K562 (cell line): ENCODE measurements around the gene ANXA4. TPM values are rescaled to one million over a fixed set of nuclear protein-coding genes. Genes with fewer than 3 reads are reported as not detected.

Experiments used
- ATAC-seq: fragments of 200-7000 bp; cut with Tn5 transposase; 3 replicates; pipeline ENCODE4 v1.9.1; 2020; ENCODE audit warnings: moderate library complexity
- BruUV-seq: library from RNA; stranded (reverse); fragments of 400-500 nt; replicated peaks from 2 replicates; lab custom pipeline; 2021; lab: Mats Ljungman, UMichigan
- CTCF ChIA-PET: fragments of 300-600 bp; formaldehyde crosslinking; extraction: SDS; loops from one replicate; lab custom pipeline; 2021; ENCODE audit warnings: low intra/inter-chr PET ratio; lab: Yijun Ruan, JAX
- POLR2A ChIA-PET: fragments of 300-600, 350-650 bp; sonication (Branson Sonifier 250); formaldehyde crosslinking; extraction: SDS; loops from one replicate; lab custom pipeline; 2021; ENCODE audit warnings: antibody characterized with exemption, inconsistent platforms; lab: Yijun Ruan, JAX
- DNase-seq, 4 experiments: peaks; one replicate each; pipeline versions ENCODE4 v3.0.0 to v3.0.0-alpha.2; 2011 to 2018; ENCODE audit warnings: low spot score in 3 of 4, mixed read lengths in 3 of 4; ENCODE audit errors: extremely low read depth in 1 of 4
- FAIRE-seq: peaks from 2 replicates; lab custom pipeline; 2011; peaks lifted over from hg19 to GRCh38; lab: Jason Lieb, UNC
- H2AFZ ChIP-seq: 2 replicates; pipeline ENCODE4 v1.6.0; 2011; ENCODE audit warnings: low read depth, low read length, control low read depth, inconsistent platforms
- H3K27ac ChIP-seq: fragments of 200-600 bp; 3 replicates; pipeline ENCODE4 v1.8.0; 2011; ENCODE audit warnings: low read depth, mild to moderate bottlenecking, control low read depth, inconsistent platforms, low read length, moderate library complexity, mixed read lengths; ENCODE audit errors: extremely low read depth
- H3K27me3 ChIP-seq, 2 experiments: fragments of 300-600 bp in 1 of 2; 2 replicates in 1 of 2; 3 replicates in 1 of 2; pipeline versions ENCODE4 v1.6.0 to v1.8.0; 2011; ENCODE audit warnings: inconsistent platforms in 2 of 2, low read length in 2 of 2, mild to moderate bottlenecking in 1 of 2, mixed read lengths in 1 of 2, moderate library complexity in 1 of 2; ENCODE audit not compliant: control insufficient read depth in 2 of 2, insufficient read depth in 2 of 2
- H3K36me3 ChIP-seq: fragments of 300-600 bp; 3 replicates; pipeline ENCODE4 v1.8.0; 2011; ENCODE audit warnings: mild to moderate bottlenecking, low read length, inconsistent platforms; ENCODE audit not compliant: control insufficient read depth, insufficient read depth
- H3K4me1 ChIP-seq, 2 experiments: fragments of 200-600 bp in 1 of 2; replicated peaks in 1 of 2; 2 replicates in 1 of 2; 3 replicates in 1 of 2; pipeline versions ENCODE4 v1.5.1 to v1.8.0; 2011; ENCODE audit warnings: inconsistent platforms in 2 of 2, low read length in 2 of 2, mild to moderate bottlenecking in 1 of 2, mixed read lengths in 1 of 2, moderate library complexity in 1 of 2; ENCODE audit not compliant: control insufficient read depth in 2 of 2, insufficient read depth in 2 of 2
- H3K4me2 ChIP-seq: 2 replicates; pipeline ENCODE4 v1.6.1; 2011; ENCODE audit warnings: low read length, control low read depth, inconsistent platforms, mixed read lengths; ENCODE audit not compliant: insufficient read depth
- H3K4me3 ChIP-seq: fragments of 200-600 bp; sonication (generic), shearing (Covaris generic); 2 replicates; pipeline ENCODE4 v1.5.1; 2016; ENCODE audit warnings: control low read depth, inconsistent platforms
- H3K79me2 ChIP-seq: fragments of 200-600 bp; 3 replicates; pipeline ENCODE4 v1.8.0; 2011; ENCODE audit warnings: low read length, inconsistent platforms; ENCODE audit not compliant: control insufficient read depth, insufficient read depth
- H3K9ac ChIP-seq, 2 experiments: 2 replicates each; pipeline versions ENCODE4 v1.6.0 to v1.6.1; 2011; ENCODE audit warnings: low read depth in 2 of 2, low read length in 2 of 2, control low read depth in 1 of 2, inconsistent platforms in 1 of 2, mild to moderate bottlenecking in 1 of 2, mixed read lengths in 1 of 2; ENCODE audit not compliant: insufficient read depth in 1 of 2
- H3K9me1 ChIP-seq: one replicate; pipeline ENCODE4 v1.6.0; 2011; ENCODE audit warnings: inconsistent platforms, mild to moderate bottlenecking, low read length, moderate library complexity; ENCODE audit not compliant: control insufficient read depth, insufficient read depth
- H3K9me3 ChIP-seq: replicated peaks from 2 replicates; pipeline ENCODE4 v1.5.1; 2011; ENCODE audit warnings: low read depth, low read length, inconsistent platforms; ENCODE audit not compliant: control insufficient read depth, insufficient read depth
- H4K20me1 ChIP-seq: replicated peaks from 2 replicates; pipeline ENCODE4 v1.6.1; 2011; ENCODE audit warnings: low read length, inconsistent platforms, mixed read lengths; ENCODE audit not compliant: control insufficient read depth, insufficient read depth
- AFF1 ChIP-seq, 2 experiments: fragments of 450-650 bp; IDR thresholded peaks; 2 replicates each; pipeline ENCODE4 v1.6.1; 2018; ENCODE audit warnings: mild to moderate bottlenecking in 2 of 2, low read depth in 1 of 2; ENCODE audit not compliant: partially characterized antibody in 2 of 2
- CC2D1A ChIP-seq: fragments of 450-650 bp; IDR thresholded peaks from 2 replicates; pipeline ENCODE4 v1.6.1; 2017; ENCODE audit warnings: mild to moderate bottlenecking
- FOXM1 ChIP-seq, 2 experiments: fragments of 450-650 bp in 1 of 2; sonication (generic) in 1 of 2; formaldehyde crosslinking in 1 of 2; IDR thresholded peaks; 2 replicates each; pipeline versions ENCODE4 v1.6.1 to v1.9.0; 2017 to 2022; ENCODE audit warnings: low read depth in 2 of 2, mild to moderate bottlenecking in 2 of 2, missing genetic modification reagents in 1 of 2, moderate library complexity in 1 of 2
- GATA2 ChIP-seq: sonication (generic); formaldehyde crosslinking; IDR thresholded peaks from 2 replicates; pipeline ENCODE4 v1.4.0; 2020; ENCODE audit warnings: mild to moderate bottlenecking, missing genetic modification reagents
- KDM5B ChIP-seq: fragments of 200-600 bp; sonication (generic); IDR thresholded peaks from 2 replicates; pipeline ENCODE4 v1.6.1; 2012; ENCODE audit warnings: low read depth, mild to moderate bottlenecking, moderate library complexity, low read length, control low read depth, inconsistent platforms; ENCODE audit not compliant: insufficient replicate concordance
- LEF1 ChIP-seq: fragments of 450-650 bp; IDR thresholded peaks from 2 replicates; pipeline ENCODE4 v1.6.1; 2016; ENCODE audit warnings: mild to moderate bottlenecking
- MYC ChIP-seq, 2 experiments: fragments of 250-450 bp in 1 of 2; sonication (Bioruptor Pico) in 1 of 2; IDR thresholded peaks; 2 replicates each; pipeline versions ENCODE4 v1.5.1 to v1.6.1; 2012 to 2021; ENCODE audit warnings: low read depth in 2 of 2, borderline replicate concordance in 1 of 2, improper control_type of control experiment in 1 of 2, low read length in 1 of 2, mild to moderate bottlenecking in 1 of 2, moderate library complexity in 1 of 2
- NBN ChIP-seq: fragments of 450-650 bp; IDR thresholded peaks from 2 replicates; pipeline ENCODE4 v1.6.1; 2016; ENCODE audit warnings: low read depth, mild to moderate bottlenecking
- POLR2H ChIP-seq: IDR thresholded peaks from 2 replicates; pipeline ENCODE4 v1.6.1; 2016; ENCODE audit warnings: missing genetic modification characterization, low read depth, mild to moderate bottlenecking, control low read depth, missing compliant biosample characterization, moderate library complexity
- RAD21 ChIP-seq, 2 experiments: fragments of 250-450 bp in 1 of 2; fragments of 450-650 bp in 1 of 2; sonication (Bioruptor Pico) in 1 of 2; formaldehyde crosslinking in 1 of 2; IDR thresholded peaks in 1 of 2; conservative IDR thresholded peaks in 1 of 2; 2 replicates each; pipeline versions ENCODE4 v1.4.0 to v1.8.0; 2020 to 2022; ENCODE audit warnings: mild to moderate bottlenecking in 2 of 2, moderate library complexity in 1 of 2
- RHOXF2B ChIP-seq: fragments of 250-450 bp; sonication (Bioruptor Pico); conservative IDR thresholded peaks from 2 replicates; pipeline ENCODE4 v1.5.1; 2021
- SMARCA4 ChIP-seq: fragments of 450-650 bp; IDR thresholded peaks from 2 replicates; pipeline ENCODE4 v1.6.1; 2016
- YY1 ChIP-seq, 3 experiments: IDR thresholded peaks; 2 replicates each; pipeline ENCODE4 v1.6.1; 2011; ENCODE audit warnings: low read length in 2 of 3, mild to moderate bottlenecking in 2 of 3, moderate library complexity in 2 of 3, borderline replicate concordance in 1 of 3, control low read depth in 1 of 3, low read depth in 1 of 3; ENCODE audit not compliant: insufficient read depth in 3 of 3, insufficient replicate concordance in 2 of 3, control insufficient read depth in 1 of 3, insufficient read length in 1 of 3; ENCODE audit errors: extremely low read depth in 1 of 3
- ZC3H4 ChIP-seq: sonication (generic); formaldehyde crosslinking; IDR thresholded peaks from 2 replicates; pipeline ENCODE4 v1.9.0; 2021; ENCODE audit warnings: missing genetic modification reagents, borderline replicate concordance
- ZFPM2 ChIP-seq: fragments of 250-450 bp; sonication (Bioruptor Pico); IDR thresholded peaks from 2 replicates; pipeline ENCODE4 v1.5.1; 2022; ENCODE audit warnings: mild to moderate bottlenecking
- WGBS: fragments of 100-300 bp; shearing (Covaris generic); methylation state at CpG from one replicate; pipeline ENCODE4 v1.1.6; 2016; ENCODE audit warnings: low coverage, mixed read lengths; ENCODE audit not compliant: insufficient coverage; ENCODE audit errors: missing lambda C conversion rate; 5-methylcytosine and 5-hydroxymethylcytosine counted together
- in situ Hi-C: fragments of 300-500 bp; cut with MboI; formaldehyde crosslinking; loops from 4 replicates; pipeline ENCODE4 v1.15.0; 2018; ENCODE audit warnings: inconsistent platforms, mixed read lengths
- intact Hi-C: fragments of 100-400 bp; cut with micrococcal nuclease; formaldehyde crosslinking; loops from 2 replicates; pipeline ENCODE4 v1.14.2; 2022
- polyA plus RNA-seq, 8 experiments: library from polyadenylated mRNA; depleted of rRNA in 4 of 8; stranded (reverse) in 5 of 8; unstranded in 3 of 8; fragments of >200 nt; fragmentation: Nextera tagmentation in 2 of 8; fragmentation: Illumina TruSeq in 1 of 8; extraction: Ambion mirVana in 2 of 8; extraction: Trizol in 1 of 8; gene quantifications; 2 replicates each; pipeline versions ENCODE4 v1.2.1 to v1.2.3, GENCODE V29; 2011 to 2014; ENCODE audit warnings: inconsistent platforms in 1 of 8, missing spikeins in 1 of 8
- total RNA-seq, 7 experiments: library from RNA; depleted of rRNA in 6 of 7; stranded (reverse); fragments of >200 nt in 6 of 7; fragmentation: Illumina TruSeq in 2 of 7; extraction: Trizol in 2 of 7; gene quantifications; 2 replicates each; pipeline versions ENCODE4 v1.2.1 to v1.2.3, GENCODE V29; 2011 to 2021; ENCODE audit warnings: low replicate concordance in 1 of 7

ANXA4 gene
- total and polyA plus RNA-seq, 9 of the 15 experiments (the other 6 are each of a cell fraction or from before 2014, with no cell fraction given): 3.4 to 13.6 (median 11.6) TPM

- Histone ChIP-seq H3K27me3 (no peaks in the 10 kb centered on the region), H3K9me3 (no peaks in the 10 kb centered on the region; the same call in 1 of the 2 replicates), H3K9me1 (no peaks in the 10 kb centered on the region), H3K79me2 (peaks cover 44% of the 10 kb centered on the region), H3K27ac (peak overlapping the region; percentile 93), H3K4me2 (peak overlapping the region; percentile 93), H2AFZ (peak overlapping the region; percentile 98), H3K36me3 (peaks cover 10% of the 10 kb centered on the region; the same call in 2 of the 3 replicates), H4K20me1 (no peaks in the 10 kb centered on the region), H3K9ac (peak overlapping the region; percentile 87 to 97), H3K4me1 (peaks cover 20 to 26% of the 10 kb centered on the region in 2 experiments), H3K4me3 (peak overlapping the region; percentile 75)
- DNase-seq (no peak), ATAC-seq (peak; percentile 24), FAIRE-seq (no peak)
- CTCF ChIA-PET: no interaction called here
- intact Hi-C loops (loop anchor here (10.0 kb wide), 1 partner anchor 66 kb away; the partner anchor contains the start of gene SNRNP27), in situ Hi-C loops (no loop called here)
- TF ChIP-seq LEF1 (0 out of 2 replicates have a peak, but pooled peaks have one; percentile 16), MYC (IDR thresholded peaks at IDR 0.05; ENCODE audit: low read depth, low read length) (no peak), MYC (CRISPR knock-in tag; IDR thresholded peaks at IDR 0.05; ENCODE audit: borderline replicate concordance, low read depth) (0 out of 2 replicates have a peak, but pooled peaks have one; percentile 9), ZFPM2 (no peak), AFF1 (IDR thresholded peaks at IDR 0.05; ENCODE audit: low read depth in 1 of 2, partially characterized antibody in 2 of 2) (peak; percentile 22 to 43), FOXM1 (IDR thresholded peaks at IDR 0.05; ENCODE audit: low read depth) (no peak), FOXM1 (CRISPR knock-in tag; IDR thresholded peaks at IDR 0.05; ENCODE audit: low read depth) (0 out of 2 replicates have a peak, but pooled peaks have one; percentile 3), GATA2 (0 out of 2 replicates have a peak, but pooled peaks have one; percentile 27), NBN (0 out of 2 replicates have a peak, but pooled peaks have one; percentile 26), SMARCA4 (0 out of 2 replicates have a peak, but pooled peaks have one; percentile 26), POLR2H (tag) (peak; percentile 75; the same call in 1 of the 2 replicates), CC2D1A (0 out of 2 replicates have a peak, but pooled peaks have one; percentile 16), RAD21 (CRISPR knock-in tag; conservative IDR thresholded peaks at IDR 0.05 in 1 of 2, IDR thresholded peaks at IDR 0.05 in 1 of 2) (no peak), YY1 (IDR thresholded peaks at IDR 0.05; ENCODE audit: borderline replicate concordance in 1 of 3, control insufficient read depth in 1 of 3, extremely low read depth in 1 of 3, insufficient read depth in 3 of 3, insufficient read length in 1 of 3, insufficient replicate concordance in 2 of 3, low read depth in 1 of 3, low read length in 2 of 3) (peak in 1 of 3 experiments; percentile 26), ZC3H4 (CRISPR knock-in tag) (peak; percentile 66; the same call in 1 of the 2 replicates), KDM5B (peak; percentile 56), RHOXF2B (CRISPR knock-in tag) (no peak)
- BruUV-seq: TSS peak; percentile 99
- 2% methylated on average over 7 of the region's 7 CpGs for WGBS
- POLR2A ChIA-PET: interaction anchor here (0.6 to 2.8 kb wide), 18 partner anchors 9 to 1694 kb away, joined by 3 to 18 read pairs (median 3); partner anchors contain the start of genes ANXA4 and SNRPG
Observed at GRCh38 chr2:69828938-69829255, 87.0 kb downstream of the ANXA4 start.
